A204.1 (cell line): ENCODE data around the gene POMGNT1.

Experiments
- FAIRE-seq: peaks from 2 replicates; lab custom pipeline; 2012; peaks lifted over from hg19 to GRCh38; lab: Jason Lieb, UNC

POMGNT1 gene

GRCh38 chr1:46210561-46210960 lies 12.3 kb upstream of the POMGNT1 start:
- no peak for FAIRE-seq

- FAIRE-seq: no peak
Observed at GRCh38 chr1:46206399-46206798, 8.2 kb upstream of the POMGNT1 start.

DNA sequence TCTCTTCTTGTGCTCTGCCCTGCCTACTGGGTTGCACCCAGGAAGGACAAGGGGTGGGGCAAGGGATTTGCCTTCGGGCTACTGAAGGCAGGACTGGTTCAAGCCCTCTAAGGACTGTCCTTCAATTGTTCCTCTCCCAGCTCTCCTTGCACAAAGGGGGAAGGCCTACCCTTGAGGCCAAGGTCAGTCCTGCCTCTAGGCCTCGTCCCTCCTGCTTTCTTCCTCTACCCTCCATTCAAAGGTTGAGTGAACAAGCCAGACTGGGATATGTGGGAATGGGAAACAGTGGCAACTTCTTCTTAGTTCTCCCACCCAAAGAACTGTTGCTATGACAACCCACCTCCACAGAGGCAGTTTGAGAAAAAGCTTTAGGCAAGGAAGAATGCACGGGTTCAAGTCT lies 7.6 kb upstream of the POMGNT1 start:
- no peak for FAIRE-seq

GRCh38 chr1:46205141-46205540 lies 6.9 kb upstream of the POMGNT1 start:
- no peak for FAIRE-seq

DNA sequence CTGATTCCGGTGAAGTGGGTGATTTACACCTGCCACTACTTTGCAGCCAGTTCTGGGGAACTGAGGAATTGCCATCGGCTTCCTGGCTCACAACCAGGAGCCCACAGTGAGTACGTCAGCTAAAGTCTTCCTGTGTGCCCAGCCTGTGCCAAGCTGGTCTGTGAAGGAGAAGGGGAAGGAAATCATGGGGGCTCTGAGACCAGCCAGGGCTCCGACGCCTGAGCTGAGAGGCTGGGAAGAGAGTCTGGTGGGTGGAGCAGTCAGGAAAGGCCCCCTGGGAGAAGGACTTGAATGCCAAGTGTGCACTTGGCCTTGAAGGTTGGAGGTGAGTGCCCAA lies 6.1 kb upstream of the POMGNT1 start:
- no peak for FAIRE-seq

GRCh38 chr1:46203738-46204405 lies 5.6 kb upstream of the POMGNT1 start:
- no peak for FAIRE-seq

DNA sequence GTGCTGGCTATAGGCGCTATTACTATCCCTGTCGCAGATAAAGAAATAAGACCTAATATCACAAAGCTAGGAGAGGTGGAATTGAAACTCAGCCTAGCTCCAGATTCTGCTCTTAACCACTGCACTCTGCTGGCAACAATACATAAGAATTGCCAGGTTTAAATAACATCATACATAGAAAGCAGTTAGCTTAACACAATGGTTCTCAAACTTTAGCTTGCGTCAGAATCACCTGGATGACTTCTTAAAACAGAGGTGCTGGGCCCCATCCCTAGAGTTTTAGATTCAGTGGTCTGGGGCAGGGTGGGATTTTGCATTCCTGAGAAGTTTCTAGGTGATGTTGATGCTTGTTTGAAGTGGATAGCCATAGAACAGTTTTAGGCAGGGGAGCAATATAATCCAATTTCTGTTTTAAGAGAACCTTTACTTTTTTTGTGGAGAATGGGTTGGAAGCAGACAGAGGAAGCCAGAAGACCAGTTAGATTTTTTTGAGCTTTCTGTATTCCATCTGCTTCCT lies 1.1 kb upstream of the POMGNT1 start:
- no peak for FAIRE-seq

GRCh38 chr1:46197560-46197963 lies 672 bp downstream of the POMGNT1 start:
- no peak for FAIRE-seq

DNA sequence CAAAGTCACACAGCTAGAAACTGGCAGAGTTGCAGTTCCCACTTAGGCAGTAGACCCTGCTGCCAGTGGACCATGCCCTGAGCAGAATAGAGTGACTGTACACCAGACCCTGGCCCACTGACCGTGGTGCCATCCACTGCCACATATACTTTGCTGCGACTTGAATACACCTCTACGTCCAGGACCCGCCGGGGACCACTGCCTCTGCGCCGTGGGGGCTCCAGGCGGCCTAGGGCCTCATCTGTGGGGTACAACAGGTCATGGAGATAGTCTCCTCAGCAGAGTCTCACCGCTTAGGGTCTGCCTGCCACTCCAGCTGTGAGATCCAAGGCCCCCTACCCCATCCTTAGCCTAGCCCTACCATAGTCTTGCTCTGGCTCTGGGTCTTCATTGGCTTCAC lies 1.6 kb downstream of the POMGNT1 start:
- FAIRE-seq: no peak

DNA sequence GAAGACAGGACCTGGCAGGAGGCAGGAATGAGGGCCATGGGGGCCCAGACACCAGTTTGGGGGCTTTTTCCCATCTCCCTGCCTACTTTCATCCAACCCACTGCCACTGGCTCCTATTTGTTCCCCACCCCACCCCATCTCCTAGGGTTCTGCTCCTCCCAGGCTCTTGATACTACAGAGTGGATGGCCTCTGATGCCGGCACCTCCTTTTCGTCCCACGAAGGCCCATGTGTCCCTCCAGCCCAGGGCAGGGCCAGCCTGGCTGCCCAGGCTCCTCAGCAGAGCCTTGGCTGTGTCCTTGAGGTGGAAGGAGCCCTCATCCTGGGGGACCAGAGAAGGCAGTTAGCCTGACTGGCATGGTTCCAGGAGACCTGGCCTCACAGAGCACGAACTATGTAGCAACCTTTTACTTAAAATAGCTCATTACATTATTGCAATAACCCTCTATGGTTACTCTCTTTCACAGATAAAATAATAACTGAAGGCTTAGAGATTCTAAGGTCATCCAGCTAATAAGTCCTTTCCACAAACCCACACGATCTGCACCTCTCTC lies 3.5 kb downstream of the POMGNT1 start:
- no peak for FAIRE-seq

GRCh38 chr1:46193984-46194570 lies 4.2 kb downstream of the POMGNT1 start:
- FAIRE-seq: no peak

DNA sequence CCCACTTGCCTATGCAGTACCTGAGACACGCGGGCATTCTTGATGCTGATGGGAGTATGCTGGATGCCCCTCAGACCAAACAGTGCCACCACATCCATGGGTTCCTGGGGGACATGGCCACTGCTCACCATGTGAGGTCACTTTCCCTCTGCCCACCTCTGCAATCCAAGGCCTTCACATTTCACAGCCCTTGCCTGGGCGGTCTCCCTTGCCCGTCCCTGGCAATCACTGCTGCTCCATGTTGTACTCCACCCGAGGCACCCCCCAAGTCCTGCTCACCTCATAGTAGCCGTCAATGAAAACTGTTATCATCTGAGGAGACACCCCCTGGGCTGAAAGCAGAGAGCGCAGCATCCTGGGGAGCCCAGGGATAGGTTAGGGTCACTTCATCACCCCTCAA lies 4.9 kb downstream of the POMGNT1 start:
- no peak for FAIRE-seq

DNA sequence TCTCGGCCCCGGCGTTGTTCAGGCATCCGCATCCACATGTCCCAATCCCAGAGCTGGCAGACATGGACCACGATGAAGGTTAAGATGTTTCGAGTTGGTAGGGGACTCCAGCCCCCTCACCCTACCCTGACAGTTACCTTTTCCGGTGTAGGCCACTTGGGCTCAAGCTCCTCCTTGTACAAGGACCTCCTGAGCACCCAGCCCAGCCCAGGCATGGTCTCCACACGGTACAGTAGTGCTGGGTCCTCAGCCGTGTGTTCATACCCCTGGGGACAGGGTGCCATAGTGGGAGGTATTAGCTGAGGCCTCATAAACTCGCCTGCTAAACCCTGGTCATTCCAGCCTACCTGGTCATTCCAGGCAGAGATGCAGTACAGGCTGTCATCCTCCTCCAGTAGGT lies 6.1 kb downstream of the POMGNT1 start:
- FAIRE-seq: no peak

DNA sequence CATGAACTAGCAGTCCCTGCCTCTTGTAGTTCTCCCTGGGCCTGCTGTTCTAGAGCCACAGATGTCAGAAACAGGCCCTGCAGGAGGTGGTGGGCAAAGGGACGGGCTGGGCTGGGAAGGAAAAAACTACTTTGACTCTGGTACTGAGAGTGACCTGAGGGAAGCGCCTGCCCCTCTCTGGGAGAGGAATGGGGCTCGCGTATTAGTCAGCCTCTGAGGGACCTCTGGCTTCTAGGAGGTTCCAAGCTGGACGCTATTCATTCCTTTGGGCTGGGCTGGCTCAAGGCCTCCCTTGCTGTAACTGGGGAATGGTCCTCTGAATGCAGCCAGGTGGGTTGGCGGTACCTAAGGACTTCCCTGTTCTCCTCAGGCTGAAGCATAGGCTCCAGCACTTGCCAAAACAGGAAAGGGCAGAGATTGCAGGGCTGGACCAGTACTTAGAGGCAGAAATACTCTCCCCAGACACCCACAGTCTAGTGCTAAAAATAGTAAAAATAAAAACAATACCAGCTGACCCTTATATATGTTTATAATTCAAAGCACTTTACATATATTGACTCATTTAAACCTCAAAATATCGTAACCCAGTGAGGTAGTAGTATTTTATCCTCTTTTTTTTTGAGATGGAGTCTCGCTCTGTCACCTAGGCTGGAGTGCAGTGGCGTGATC lies 7.1 kb downstream of the POMGNT1 start:
- FAIRE-seq: no peak

DNA sequence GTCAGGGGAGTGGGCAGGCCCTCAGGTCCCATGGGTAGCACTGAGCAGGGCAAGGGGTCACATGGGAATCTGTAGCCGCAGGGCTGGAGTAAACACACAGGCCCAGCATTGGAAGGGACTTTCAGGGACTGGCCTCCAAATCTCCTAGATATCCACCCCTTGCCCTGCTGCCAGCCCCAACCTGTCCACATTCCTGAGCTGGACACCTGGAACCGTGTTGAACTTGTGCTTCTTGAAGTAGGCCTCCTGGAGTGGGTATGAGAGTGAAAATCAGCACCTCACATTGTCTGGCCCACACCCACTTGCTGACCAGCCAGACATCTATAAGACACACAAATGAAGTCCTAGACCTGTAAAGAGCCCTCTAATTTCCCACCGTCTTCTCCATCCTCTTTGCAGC lies 7.7 kb downstream of the POMGNT1 start:
- no peak for FAIRE-seq

DNA sequence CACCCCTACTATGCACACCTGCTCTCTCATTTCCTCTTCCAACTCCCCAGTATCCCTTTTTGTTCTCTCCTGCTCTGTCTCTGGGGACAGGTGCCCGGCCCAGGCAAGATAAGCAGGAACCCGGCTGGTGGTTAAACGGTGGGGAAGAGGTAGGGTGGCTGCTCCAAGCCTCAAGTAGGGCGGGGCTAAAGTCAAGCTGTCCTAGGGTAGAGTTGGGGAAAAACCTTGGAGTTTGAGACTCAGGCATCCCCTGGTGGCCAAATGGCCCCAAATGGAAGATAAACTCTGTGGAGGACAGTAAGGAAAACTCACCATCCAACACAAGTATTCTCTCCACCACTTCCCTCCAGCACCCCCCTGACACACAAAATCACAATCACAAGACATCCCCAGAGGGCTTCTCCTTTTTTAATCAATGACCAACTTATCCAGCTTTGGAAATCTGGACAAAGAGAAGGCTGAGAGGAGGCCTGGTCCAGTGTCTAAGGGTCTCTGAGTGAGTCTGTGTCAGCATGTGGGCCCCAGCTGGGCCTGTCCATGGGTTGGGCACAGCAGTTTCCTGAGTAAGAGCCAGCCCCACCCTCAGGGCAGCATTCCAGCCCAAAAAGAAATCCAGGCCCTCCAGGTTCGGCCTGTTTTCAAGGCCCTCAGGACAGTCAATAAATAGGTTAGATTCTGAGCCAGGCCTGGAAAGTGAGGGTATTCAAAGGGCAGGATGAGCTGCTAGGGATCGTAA lies 9.8 kb downstream of the POMGNT1 start:
- FAIRE-seq: no peak

GRCh38 chr1:46187106-46187869 lies 10.9 kb downstream of the POMGNT1 start:
- no peak for FAIRE-seq

DNA sequence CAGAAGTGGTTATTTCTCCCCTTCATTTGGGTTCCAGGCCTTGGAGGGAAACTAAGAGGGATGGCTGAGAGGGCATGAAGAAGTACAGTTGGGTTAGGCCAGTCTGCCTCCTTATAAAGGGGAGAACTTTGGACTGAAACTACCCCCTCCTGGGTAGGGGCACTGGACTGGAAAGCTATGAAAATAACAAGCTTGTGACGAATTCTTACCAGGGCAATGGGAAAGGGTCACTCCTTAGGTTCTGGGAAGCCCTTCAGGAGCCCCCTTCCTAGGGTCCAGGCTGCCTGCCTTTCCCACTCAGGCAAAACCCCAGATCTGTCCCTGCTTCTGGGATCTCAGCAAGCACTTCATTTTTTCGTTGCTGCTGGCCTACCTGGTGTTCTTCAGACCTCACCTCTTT lies 12.2 kb downstream of the POMGNT1 start:
- FAIRE-seq: no peak

- FAIRE-seq: no peak
Observed at GRCh38 chr1:46184920-46185658, 13.1 kb downstream of the POMGNT1 start.

GRCh38 chr1:46183926-46184557 lies 14.2 kb downstream of the POMGNT1 start:
- FAIRE-seq: no peak
